Aorta (tissue), 5 donors: Measurements from ENCODE around the gene AP1S2. TPM values are rescaled to one million over a fixed set of nuclear protein-coding genes. Genes with fewer than 3 reads are reported as not detected.
"Not testable (repeated sequence)": the region's sequence is repeated elsewhere in the genome, so short reads cannot be mapped to it uniquely, and the experiment has no call there.

ENCODE experiments used
- ATAC-seq: fragments of 200-7000 bp; cut with Tn5 transposase; one replicate; pipeline ENCODE4 v1.9.1; 2022; ENCODE audit warnings: moderate library complexity; ENCODE audit not compliant: low FRiP score
- DNase-seq, 2 donors: peaks; one replicate each; pipeline ENCODE4 v3.0.0-alpha.2; 2020
- H3K27ac ChIP-seq, 2 donors: one replicate each; pipeline ENCODE4 v1.5.1; 2013; ENCODE audit warnings: low read length in 2 of 2, mild to moderate bottlenecking in 2 of 2, moderate library complexity in 2 of 2, control low read depth in 1 of 2, inconsistent platforms in 1 of 2, low read depth in 1 of 2
- H3K27me3 ChIP-seq, 2 donors: one replicate each; pipeline ENCODE4 v1.6.1; 2013; ENCODE audit warnings: control low read depth in 1 of 2, low read length in 1 of 2, mild to moderate bottlenecking in 1 of 2, moderate library complexity in 1 of 2; ENCODE audit not compliant: insufficient read depth in 2 of 2, control insufficient read depth in 1 of 2
- H3K36me3 ChIP-seq, 2 donors: one replicate each; pipeline ENCODE4 v1.6.1; 2013; ENCODE audit warnings: control low read depth in 1 of 2, low read length in 1 of 2, mild to moderate bottlenecking in 1 of 2; ENCODE audit not compliant: insufficient read depth in 2 of 2, control insufficient read depth in 1 of 2
- H3K4me1 ChIP-seq, 2 donors: one replicate each; pipeline ENCODE4 v1.6.1; 2013; ENCODE audit warnings: low read length in 2 of 2, control low read depth in 1 of 2, mild to moderate bottlenecking in 1 of 2, moderate library complexity in 1 of 2; ENCODE audit not compliant: insufficient read depth in 2 of 2, control insufficient read depth in 1 of 2
- H3K4me3 ChIP-seq, 2 donors: one replicate each; pipeline ENCODE4 v1.5.1; 2013; ENCODE audit warnings: low read length in 2 of 2, control low read depth in 1 of 2, mild to moderate bottlenecking in 1 of 2
- H3K9me3 ChIP-seq: one replicate; pipeline ENCODE4 v1.6.1; 2013; ENCODE audit warnings: mild to moderate bottlenecking, low read length; ENCODE audit not compliant: control insufficient read depth
- WGBS, 2 donors: extraction: QIAGEN DNeasy Blood & Tissue Kit; methylation state at CpG; one replicate each; pipeline ENCODE4 v1.1.7; 2013; 5-methylcytosine and 5-hydroxymethylcytosine counted together
- intact Hi-C, 2 donors: fragments of 100-400 bp; cut with DNase I; formaldehyde crosslinking; loops; one replicate each; pipeline versions ENCODE4 v1.14.2 to v1.15.0; 2022
- polyA plus RNA-seq, 2 donors: library from polyadenylated mRNA; stranded (reverse); fragments of 200-250 nt; gene quantifications; one replicate each; pipeline ENCODE4 v1.2.3, GENCODE V29; 2013
- total RNA-seq, 2 donors: library from RNA; stranded (reverse); fragmentation: NEBNext Ultra II Directional; extraction: Animal tissue kit (Norgen Biotek cat#: 25700); gene quantifications; one replicate each; pipeline ENCODE4 v1.2.1, GENCODE V29; 2021
- donor health status: healthy with polysubstance abuse.
- donor health status: Bipolar disorder and iron deficiency.
- donor health status: DM: no; HTN: no; CAD: no.
- donor health status: DM: no; HTN: no; CAD: no.
- donor health status: DM: yes; HTN: yes; CAD: no.

Gene AP1S2
- total and polyA plus RNA-seq, 4 donors, result 31.6 to 60.0 (median 52.5) TPM

DNA sequence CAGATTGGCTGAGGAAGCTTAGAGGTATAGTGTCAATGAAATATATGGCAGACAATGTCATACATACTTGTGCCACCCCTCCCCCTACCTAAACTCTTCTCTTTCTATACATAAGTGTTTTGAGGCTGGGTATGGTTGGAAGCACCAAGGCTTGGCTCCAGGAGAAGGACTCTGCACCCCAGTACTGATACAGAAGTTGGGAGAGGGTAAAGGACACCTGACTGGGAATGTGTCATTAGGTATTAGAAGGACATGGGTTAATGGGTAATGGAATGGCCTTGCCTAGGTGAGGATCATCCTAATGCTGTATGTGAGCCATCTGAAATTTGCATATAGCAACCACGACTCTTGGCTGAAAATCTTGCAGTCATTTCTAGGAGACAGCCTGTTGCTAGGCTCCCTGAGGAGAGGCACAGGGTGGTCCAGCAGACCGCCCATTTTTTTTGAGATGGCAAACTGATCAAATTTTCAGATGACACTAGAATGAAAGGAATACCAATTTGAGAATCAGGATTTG lies 26.8 kb upstream of the AP1S2 start:
- DNase-seq, result no peak
- no peak for ATAC-seq
- Histone ChIP-seq H3K27ac (no peak overlapping the region), H3K9me3 (no peaks in the 10 kb centered on the region), H3K36me3 (no peaks in the 10 kb centered on the region), H3K27me3 (no peaks in the 10 kb centered on the region), H3K4me1 (no peaks in the 10 kb centered on the region), H3K4me3 (no peak overlapping the region)
- 74 to 78% methylated on average over 2 of the region's 2 CpGs for WGBS, 2 donors
- intact Hi-C loops, result no loop called here

- H3K9me3 ChIP-seq, intact Hi-C loops, H3K27ac ChIP-seq, H3K27me3 ChIP-seq, DNase-seq, H3K4me3 ChIP-seq, ATAC-seq, H3K36me3 ChIP-seq, H3K4me1 ChIP-seq: not testable (repeated sequence)
- WGBS, 2 donors, result 63 to 64% methylated on average over 1 of the region's 1 CpG
Measured at GRCh38 chrX:15877914-15878313, 23.3 kb upstream of the AP1S2 start.

- H3K4me1 ChIP-seq, result no peaks in the 10 kb centered on the region
- H3K9me3 ChIP-seq, result no peaks in the 10 kb centered on the region
- H3K4me3 ChIP-seq, result no peak overlapping the region
- no peaks in the 10 kb centered on the region for H3K36me3 ChIP-seq
- DNase-seq (peak in 1 of 2 donors; percentile 43), ATAC-seq (no peak)
- intact Hi-C loops, result no loop called here
- 49 to 67% methylated on average over 4 of the region's 4 CpGs for WGBS, 2 donors
- no peaks in the 10 kb centered on the region for H3K27me3 ChIP-seq
- no peak overlapping the region for H3K27ac ChIP-seq
Measured at GRCh38 chrX:15877380-15877779, 22.8 kb upstream of the AP1S2 start.

GRCh38 chrX:15874672-15875071 lies 20.1 kb upstream of the AP1S2 start:
- H3K9me3 ChIP-seq, result no peaks in the 10 kb centered on the region
- no peak for ATAC-seq
- DNase-seq, result no peak
- H3K4me3 ChIP-seq, result no peak overlapping the region
- intact Hi-C loops, result no loop called here
- WGBS, 2 donors, result 44 to 67% methylated on average over 3 of the region's 3 CpGs
- no peaks in the 10 kb centered on the region for H3K4me1 ChIP-seq
- no peak overlapping the region for H3K27ac ChIP-seq
- no peaks in the 10 kb centered on the region for H3K27me3 ChIP-seq
- H3K36me3 ChIP-seq, result no peaks in the 10 kb centered on the region

- Histone ChIP-seq H3K27me3 (no peaks in the 10 kb centered on the region), H3K9me3 (no peaks in the 10 kb centered on the region), H3K27ac (no peak overlapping the region), H3K36me3 (no peaks in the 10 kb centered on the region), H3K4me3 (no peak overlapping the region), H3K4me1 (no peaks in the 10 kb centered on the region)
- intact Hi-C loops, result no loop called here
- no peak for DNase-seq
- ATAC-seq, result no peak
- 54 to 77% methylated on average over 4 of the region's 4 CpGs for WGBS, 2 donors
Measured at GRCh38 chrX:15873566-15873965, 19.0 kb upstream of the AP1S2 start.

DNA sequence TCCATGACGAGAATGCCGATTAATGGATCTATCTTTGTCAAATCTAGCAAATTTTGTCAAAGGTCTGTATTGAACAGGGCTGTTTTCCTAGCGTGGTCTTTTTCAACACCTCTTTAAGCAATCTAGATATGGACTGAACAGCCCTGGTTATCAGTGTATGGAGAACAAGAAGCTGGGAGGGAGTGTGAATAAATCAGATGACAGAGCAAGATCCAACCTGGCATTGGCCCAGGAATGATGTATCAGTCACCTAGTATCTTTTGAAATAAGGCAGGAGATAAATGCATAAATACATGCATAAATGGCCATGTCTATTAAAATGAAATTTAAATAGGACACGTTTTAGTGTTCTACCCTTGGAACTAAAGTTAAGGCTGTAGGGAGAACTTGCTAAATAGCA lies 15.7 kb upstream of the AP1S2 start:
- no peak for ATAC-seq
- Histone ChIP-seq H3K36me3 (no peaks in the 10 kb centered on the region), H3K4me1 (no peaks in the 10 kb centered on the region), H3K9me3 (no peaks in the 10 kb centered on the region), H3K27ac (no peak overlapping the region), H3K27me3 (no peaks in the 10 kb centered on the region), H3K4me3 (no peak overlapping the region)
- 60 to 63% methylated on average over 4 of the region's 4 CpGs for WGBS, 2 donors
- DNase-seq, result no peak
- intact Hi-C loops, result no loop called here

DNA sequence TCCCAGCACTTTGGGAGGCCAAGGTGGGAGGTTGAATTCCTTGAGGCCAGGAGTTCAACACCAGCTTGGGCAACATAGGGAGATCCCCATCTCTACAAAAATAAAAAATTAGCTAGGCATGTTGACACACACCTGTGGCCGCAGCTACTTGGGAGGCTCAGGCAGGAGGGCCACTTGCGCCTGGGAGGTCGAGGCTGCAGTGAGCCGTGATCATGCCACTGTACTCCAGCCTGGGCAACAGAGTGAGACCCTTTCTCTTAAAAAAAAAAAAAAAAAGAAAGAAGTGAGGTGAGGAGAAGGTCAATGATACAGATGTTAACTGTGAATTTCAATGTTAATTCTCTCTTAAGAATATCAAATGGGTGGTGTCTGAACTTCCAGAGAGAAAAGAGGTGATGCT lies 15.1 kb upstream of the AP1S2 start:
- 91 to 97% methylated on average over 4 of the region's 4 CpGs for WGBS, 2 donors
- H3K36me3 ChIP-seq, result no peaks in the 10 kb centered on the region
- ATAC-seq (no peak), DNase-seq (no peak)
- H3K9me3 ChIP-seq, result no peaks in the 10 kb centered on the region
- H3K4me1 ChIP-seq, result no peaks in the 10 kb centered on the region
- H3K27ac ChIP-seq, result no peak overlapping the region
- no peaks in the 10 kb centered on the region for H3K27me3 ChIP-seq
- intact Hi-C loops, result no loop called here
- no peak overlapping the region for H3K4me3 ChIP-seq

DNA sequence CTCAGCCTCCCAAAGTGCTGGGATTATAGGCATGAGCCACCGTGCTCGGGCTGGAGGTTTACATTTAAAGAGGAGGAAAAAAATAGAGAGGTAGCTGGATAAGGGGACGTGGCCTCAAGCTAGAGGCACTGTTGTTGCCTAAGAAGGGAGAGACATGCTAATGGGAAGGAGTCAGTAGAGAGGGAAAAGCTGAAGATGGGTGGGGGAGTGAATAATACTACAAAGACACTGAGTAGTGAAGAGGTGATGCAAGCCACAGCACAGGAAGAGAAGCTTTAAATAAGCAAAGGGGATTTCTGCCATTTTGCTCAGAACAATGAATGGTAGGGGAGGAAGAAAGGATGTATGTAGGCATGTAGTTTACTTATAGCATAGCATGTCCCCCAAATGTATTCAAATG lies 11.5 kb upstream of the AP1S2 start:
- 76 to 81% methylated on average over 3 of the region's 3 CpGs for WGBS, 2 donors
- no peaks in the 10 kb centered on the region for H3K9me3 ChIP-seq
- ATAC-seq, result no peak

GRCh38 chrX:15864629-15865028 lies 10.0 kb upstream of the AP1S2 start:
- Histone ChIP-seq H3K36me3 (no peaks in the 10 kb centered on the region), H3K27me3 (no peaks in the 10 kb centered on the region), H3K9me3 (no peaks in the 10 kb centered on the region), H3K4me1 (no peaks in the 10 kb centered on the region), H3K27ac (no peak overlapping the region), H3K4me3 (no peak overlapping the region)
- DNase-seq, result no peak
- no peak for ATAC-seq
- intact Hi-C loops, result no loop called here

More for the DNA sequence above, 11.5 kb upstream of the AP1S2 start:
- no peak overlapping the region for H3K4me3 ChIP-seq
- H3K27me3 ChIP-seq, result no peaks in the 10 kb centered on the region
- no peak for DNase-seq
- intact Hi-C loops, result no loop called here
- no peak overlapping the region for H3K27ac ChIP-seq
- H3K4me1 ChIP-seq, result no peaks in the 10 kb centered on the region
- no peaks in the 10 kb centered on the region for H3K36me3 ChIP-seq
